Liver (tissue), 9 donors: ENCODE measurements around the gene EPHB2. TPM values are rescaled to one million over a fixed set of nuclear protein-coding genes. Genes with fewer than 3 reads are reported as not detected.

Experiments
- DNase-seq: peaks from one replicate; pipeline ENCODE4 v3.0.0-alpha.2; 2017; ENCODE audit warnings: low spot score
- H3K27ac ChIP-seq, 2 donors: one replicate each; pipeline ENCODE4 v1.7.0; 2013; ENCODE audit warnings: inconsistent platforms in 2 of 2, low read length in 2 of 2, control low read depth in 1 of 2, low read depth in 1 of 2, mild to moderate bottlenecking in 1 of 2
- H3K27me3 ChIP-seq, 4 donors: one replicate each; pipeline versions ENCODE4 v1.6.1 to v1.7.0; 2013; ENCODE audit warnings: low read length in 3 of 4, inconsistent platforms in 1 of 4, mild to moderate bottlenecking in 1 of 4, moderate library complexity in 1 of 4; ENCODE audit not compliant: control insufficient read depth in 4 of 4, insufficient read depth in 4 of 4
- H3K36me3 ChIP-seq, 4 donors: one replicate each; pipeline versions ENCODE4 v1.6.1 to v1.7.0; 2013; ENCODE audit warnings: low read length in 3 of 4, mild to moderate bottlenecking in 3 of 4, low read depth in 1 of 4, moderate library complexity in 1 of 4; ENCODE audit not compliant: control insufficient read depth in 4 of 4, insufficient read depth in 3 of 4
- H3K4me1 ChIP-seq, 4 donors: one replicate each; pipeline versions ENCODE4 v1.6.1 to v1.7.0; 2013; ENCODE audit warnings: low read length in 3 of 4, mild to moderate bottlenecking in 3 of 4, moderate library complexity in 1 of 4; ENCODE audit not compliant: control insufficient read depth in 4 of 4, insufficient read depth in 4 of 4
- H3K4me3 ChIP-seq, 3 donors: one replicate each; pipeline versions ENCODE4 v1.6.1 to v1.7.0; 2013; ENCODE audit warnings: low read length in 3 of 3, control low read depth in 1 of 3, low read depth in 1 of 3, mild to moderate bottlenecking in 1 of 3
- H3K9ac ChIP-seq, 2 donors: one replicate each; pipeline ENCODE4 v1.7.0; 2013; ENCODE audit warnings: low read length in 2 of 2, mild to moderate bottlenecking in 2 of 2, moderate library complexity in 2 of 2, control low read depth in 1 of 2, low read depth in 1 of 2
- H3K9me3 ChIP-seq, 4 donors: one replicate each; pipeline versions ENCODE4 v1.6.1 to v1.7.0; 2013; ENCODE audit warnings: low read length in 3 of 4; ENCODE audit not compliant: control insufficient read depth in 4 of 4
- EGR1 ChIP-seq, 2 donors: IDR thresholded peaks; 2 replicates each; pipeline ENCODE4 v1.6.1; 2016 to 2018; ENCODE audit warnings: antibody characterized with exemption in 2 of 2, low read depth in 2 of 2
- FOXA1 ChIP-seq: IDR thresholded peaks from 2 replicates; pipeline ENCODE4 v1.6.1; 2016; ENCODE audit warnings: antibody characterized with exemption
- FOXA2 ChIP-seq: IDR thresholded peaks from 2 replicates; pipeline ENCODE4 v1.6.1; 2016; ENCODE audit warnings: antibody characterized with exemption
- GABPA ChIP-seq, 2 donors: IDR thresholded peaks in 1 of 2; conservative IDR thresholded peaks in 1 of 2; 2 replicates each; pipeline ENCODE4 v1.6.1; 2016; ENCODE audit warnings: antibody characterized with exemption in 2 of 2, mild to moderate bottlenecking in 1 of 2, moderate library complexity in 1 of 2
- HNF4A ChIP-seq, 2 donors: conservative IDR thresholded peaks; 2 replicates each; pipeline ENCODE4 v1.6.1; 2016; ENCODE audit warnings: antibody characterized with exemption in 2 of 2, mild to moderate bottlenecking in 2 of 2
- HNF4G ChIP-seq: IDR thresholded peaks from 2 replicates; pipeline ENCODE4 v1.6.1; 2016; ENCODE audit warnings: antibody characterized with exemption
- JUND ChIP-seq, 2 donors: IDR thresholded peaks; 2 replicates each; pipeline ENCODE4 v1.6.1; 2016; ENCODE audit warnings: antibody characterized with exemption in 2 of 2
- NR2F2 ChIP-seq: IDR thresholded peaks from 2 replicates; pipeline ENCODE4 v1.6.1; 2016; ENCODE audit warnings: antibody characterized with exemption
- RAD21 ChIP-seq, 2 donors: IDR thresholded peaks; 2 replicates each; pipeline ENCODE4 v1.6.1; 2016; ENCODE audit warnings: antibody characterized with exemption in 2 of 2, mild to moderate bottlenecking in 2 of 2
- RXRA ChIP-seq, 2 donors: IDR thresholded peaks; 2 replicates each; pipeline ENCODE4 v1.6.1; 2017 to 2018; ENCODE audit warnings: antibody characterized with exemption in 2 of 2, mild to moderate bottlenecking in 1 of 2
- SP1 ChIP-seq: IDR thresholded peaks from 2 replicates; pipeline ENCODE4 v1.6.1; 2018; ENCODE audit warnings: antibody characterized with exemption, mild to moderate bottlenecking
- TAF1 ChIP-seq: conservative IDR thresholded peaks from 2 replicates; pipeline ENCODE4 v1.6.1; 2016; ENCODE audit warnings: antibody characterized with exemption, mild to moderate bottlenecking
- YY1 ChIP-seq: IDR thresholded peaks from 2 replicates; pipeline ENCODE4 v1.6.1; 2016; ENCODE audit warnings: antibody characterized with exemption, mild to moderate bottlenecking
- WGBS: extraction: QIAGEN DNeasy Blood & Tissue Kit; methylation state at CpG from one replicate; pipeline ENCODE4 v1.1.7; 2013; 5-methylcytosine and 5-hydroxymethylcytosine counted together
- polyA plus RNA-seq, 2 donors: library from polyadenylated mRNA; stranded (reverse) in 1 of 2; unstranded in 1 of 2; fragments of 200-250 nt in 1 of 2; fragments of >200 nt in 1 of 2; fragmentation: Nextera tagmentation in 1 of 2; extraction: Ambion mirVana in 1 of 2; gene quantifications; one replicate each; pipeline versions ENCODE4 v1.2.1 to v1.2.3, GENCODE V29; 2013 to 2015
- total RNA-seq, 2 donors: library from RNA; depleted of rRNA; stranded (reverse); fragments of >200 nt; gene quantifications; one replicate each; pipeline ENCODE4 v1.2.3, GENCODE V29; 2014
- TF ChIP-seq, protein P1 (sequence below): IDR thresholded peaks from 2 replicates; pipeline ENCODE4 v1.6.1; 2016; ENCODE audit warnings: antibody characterized with exemption, mild to moderate bottlenecking
- TF ChIP-seq, protein P2 (sequence below): fragments of 150-350 bp; IDR thresholded peaks from 2 replicates; pipeline ENCODE4 v1.5.1; 2017; ENCODE audit warnings: improper control_type of control experiment, low read depth, low read length; ENCODE audit not compliant: missing input control
- TF ChIP-seq, protein P3 (sequence below): IDR thresholded peaks from 2 replicates; pipeline ENCODE4 v1.6.1; 2016; ENCODE audit warnings: antibody characterized with exemption
- TF ChIP-seq, protein P4 (sequence below): IDR thresholded peaks from 2 replicates; pipeline ENCODE4 v1.6.1; 2016; ENCODE audit warnings: antibody characterized with exemption
- TF ChIP-seq, protein P5 (sequence below): IDR thresholded peaks from 2 replicates; pipeline ENCODE4 v1.6.1; 2016; ENCODE audit warnings: antibody characterized with exemption
- donor health status: healthy.
- donor health status: healthy.
- donor health status: healthy.
- donor health status: healthy.
- donor health status: healthy.

The EPHB2 gene
- total and polyA plus RNA-seq, 4 donors = 0.07 to 1.0 (median 0.38) TPM

DNA sequence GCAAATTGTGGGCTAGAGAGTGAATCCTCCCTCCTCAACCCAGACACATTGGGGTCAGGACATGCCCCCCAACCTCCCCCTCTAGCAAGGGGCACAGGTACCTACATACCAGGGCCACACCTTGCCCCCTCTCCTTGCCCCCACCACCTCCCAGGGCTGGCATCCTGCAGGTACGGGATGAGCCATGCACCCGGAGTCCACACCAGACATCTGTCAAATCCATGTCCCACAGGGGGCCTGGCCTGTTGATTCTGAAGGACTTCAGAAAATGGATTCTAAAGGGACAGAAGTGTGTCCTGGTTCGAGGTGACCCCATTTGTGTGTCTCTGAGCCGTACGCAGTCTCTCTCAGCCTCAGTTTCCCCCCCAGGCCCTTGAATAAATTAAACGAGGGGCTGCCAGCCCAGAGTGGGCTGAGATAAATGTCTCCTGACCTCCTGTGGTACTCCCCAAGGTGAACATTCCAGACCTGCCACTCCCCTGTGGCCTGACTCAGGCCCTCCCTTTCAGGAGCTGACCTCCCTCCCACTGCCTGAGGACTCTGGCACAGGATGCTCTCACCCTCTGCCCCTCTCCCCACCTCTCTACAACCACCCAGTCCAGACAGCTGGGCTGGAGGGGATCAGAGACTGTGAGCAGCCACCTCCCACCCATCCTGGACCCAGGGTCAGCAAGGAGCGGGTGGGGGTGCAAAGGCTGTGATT is 94.5 kb downstream of the EPHB2 start:
- DNase-seq = no peak
- Histone ChIP-seq H3K27ac (no peak overlapping the region), H3K36me3 (no peaks in the 10 kb centered on the region), H3K27me3 (no peaks in the 10 kb centered on the region), H3K9ac (no peak overlapping the region), H3K4me1 (peaks cover 0 to 2% (median 0%) of the 10 kb centered on the region in 4 donors), H3K4me3 (no peak overlapping the region), H3K9me3 (no peaks in the 10 kb centered on the region)
- TF ChIP-seq, protein P1, sequence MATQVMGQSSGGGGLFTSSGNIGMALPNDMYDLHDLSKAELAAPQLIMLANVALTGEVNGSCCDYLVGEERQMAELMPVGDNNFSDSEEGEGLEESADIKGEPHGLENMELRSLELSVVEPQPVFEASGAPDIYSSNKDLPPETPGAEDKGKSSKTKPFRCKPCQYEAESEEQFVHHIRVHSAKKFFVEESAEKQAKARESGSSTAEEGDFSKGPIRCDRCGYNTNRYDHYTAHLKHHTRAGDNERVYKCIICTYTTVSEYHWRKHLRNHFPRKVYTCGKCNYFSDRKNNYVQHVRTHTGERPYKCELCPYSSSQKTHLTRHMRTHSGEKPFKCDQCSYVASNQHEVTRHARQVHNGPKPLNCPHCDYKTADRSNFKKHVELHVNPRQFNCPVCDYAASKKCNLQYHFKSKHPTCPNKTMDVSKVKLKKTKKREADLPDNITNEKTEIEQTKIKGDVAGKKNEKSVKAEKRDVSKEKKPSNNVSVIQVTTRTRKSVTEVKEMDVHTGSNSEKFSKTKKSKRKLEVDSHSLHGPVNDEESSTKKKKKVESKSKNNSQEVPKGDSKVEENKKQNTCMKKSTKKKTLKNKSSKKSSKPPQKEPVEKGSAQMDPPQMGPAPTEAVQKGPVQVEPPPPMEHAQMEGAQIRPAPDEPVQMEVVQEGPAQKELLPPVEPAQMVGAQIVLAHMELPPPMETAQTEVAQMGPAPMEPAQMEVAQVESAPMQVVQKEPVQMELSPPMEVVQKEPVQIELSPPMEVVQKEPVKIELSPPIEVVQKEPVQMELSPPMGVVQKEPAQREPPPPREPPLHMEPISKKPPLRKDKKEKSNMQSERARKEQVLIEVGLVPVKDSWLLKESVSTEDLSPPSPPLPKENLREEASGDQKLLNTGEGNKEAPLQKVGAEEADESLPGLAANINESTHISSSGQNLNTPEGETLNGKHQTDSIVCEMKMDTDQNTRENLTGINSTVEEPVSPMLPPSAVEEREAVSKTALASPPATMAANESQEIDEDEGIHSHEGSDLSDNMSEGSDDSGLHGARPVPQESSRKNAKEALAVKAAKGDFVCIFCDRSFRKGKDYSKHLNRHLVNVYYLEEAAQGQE = no peak
- TF ChIP-seq GABPA (IDR thresholded peaks at IDR 0.05 in 1 of 2, conservative IDR thresholded peaks at IDR 0.05 in 1 of 2) (no peak), NR2F2 (no peak)
- TF ChIP-seq, protein P2, sequence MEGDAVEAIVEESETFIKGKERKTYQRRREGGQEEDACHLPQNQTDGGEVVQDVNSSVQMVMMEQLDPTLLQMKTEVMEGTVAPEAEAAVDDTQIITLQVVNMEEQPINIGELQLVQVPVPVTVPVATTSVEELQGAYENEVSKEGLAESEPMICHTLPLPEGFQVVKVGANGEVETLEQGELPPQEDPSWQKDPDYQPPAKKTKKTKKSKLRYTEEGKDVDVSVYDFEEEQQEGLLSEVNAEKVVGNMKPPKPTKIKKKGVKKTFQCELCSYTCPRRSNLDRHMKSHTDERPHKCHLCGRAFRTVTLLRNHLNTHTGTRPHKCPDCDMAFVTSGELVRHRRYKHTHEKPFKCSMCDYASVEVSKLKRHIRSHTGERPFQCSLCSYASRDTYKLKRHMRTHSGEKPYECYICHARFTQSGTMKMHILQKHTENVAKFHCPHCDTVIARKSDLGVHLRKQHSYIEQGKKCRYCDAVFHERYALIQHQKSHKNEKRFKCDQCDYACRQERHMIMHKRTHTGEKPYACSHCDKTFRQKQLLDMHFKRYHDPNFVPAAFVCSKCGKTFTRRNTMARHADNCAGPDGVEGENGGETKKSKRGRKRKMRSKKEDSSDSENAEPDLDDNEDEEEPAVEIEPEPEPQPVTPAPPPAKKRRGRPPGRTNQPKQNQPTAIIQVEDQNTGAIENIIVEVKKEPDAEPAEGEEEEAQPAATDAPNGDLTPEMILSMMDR = no peak
- 83% methylated on average over 7 of the region's 7 CpGs for WGBS

DNA sequence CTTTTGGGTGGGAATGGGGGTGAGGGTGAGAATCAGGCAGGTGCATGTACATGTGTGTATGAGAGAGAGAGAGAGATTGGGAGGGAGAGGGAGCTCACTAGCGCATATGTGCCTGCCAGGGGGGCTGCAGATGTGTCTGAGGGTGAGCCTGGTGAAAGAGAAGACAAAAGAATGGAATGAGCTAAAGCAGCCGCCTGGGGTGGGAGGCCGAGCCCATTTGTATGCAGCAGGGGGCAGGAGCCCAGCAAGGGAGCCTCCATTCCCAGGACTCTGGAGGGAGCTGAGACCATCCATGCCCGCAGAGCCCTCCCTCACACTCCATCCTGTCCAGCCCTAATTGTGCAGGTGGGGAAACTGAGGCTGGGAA is 95.0 kb downstream of the EPHB2 start:
- peaks cover 0 to 2% (median 0%) of the 10 kb centered on the region in 4 donors for H3K4me1 ChIP-seq
- H3K27me3 ChIP-seq = no peaks in the 10 kb centered on the region
- no peak for DNase-seq
- H3K4me3 ChIP-seq = no peak overlapping the region
- H3K36me3 ChIP-seq = no peaks in the 10 kb centered on the region
- H3K9ac ChIP-seq = no peak overlapping the region
- WGBS = 86% methylated on average over 4 of the region's 4 CpGs
- no peaks in the 10 kb centered on the region for H3K9me3 ChIP-seq
- TF ChIP-seq NR2F2 (no peak), RAD21 (IDR thresholded peaks at IDR 0.05) (no peak), JUND (IDR thresholded peaks at IDR 0.05) (no peak), GABPA (IDR thresholded peaks at IDR 0.05 in 1 of 2, conservative IDR thresholded peaks at IDR 0.05 in 1 of 2) (no peak), FOXA2 (no peak), EGR1 (IDR thresholded peaks at IDR 0.05; ENCODE audit: low read depth in 2 of 2) (no peak), YY1 (no peak), HNF4A (conservative IDR thresholded peaks at IDR 0.05) (no peak), FOXA1 (no peak), SP1 (no peak), RXRA (IDR thresholded peaks at IDR 0.05) (no peak), TAF1 (no peak), HNF4G (no peak)
- TF ChIP-seq, protein P1 = no peak
- TF ChIP-seq, protein P3, sequence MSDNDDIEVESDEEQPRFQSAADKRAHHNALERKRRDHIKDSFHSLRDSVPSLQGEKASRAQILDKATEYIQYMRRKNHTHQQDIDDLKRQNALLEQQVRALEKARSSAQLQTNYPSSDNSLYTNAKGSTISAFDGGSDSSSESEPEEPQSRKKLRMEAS = no peak
- TF ChIP-seq, protein P4, sequence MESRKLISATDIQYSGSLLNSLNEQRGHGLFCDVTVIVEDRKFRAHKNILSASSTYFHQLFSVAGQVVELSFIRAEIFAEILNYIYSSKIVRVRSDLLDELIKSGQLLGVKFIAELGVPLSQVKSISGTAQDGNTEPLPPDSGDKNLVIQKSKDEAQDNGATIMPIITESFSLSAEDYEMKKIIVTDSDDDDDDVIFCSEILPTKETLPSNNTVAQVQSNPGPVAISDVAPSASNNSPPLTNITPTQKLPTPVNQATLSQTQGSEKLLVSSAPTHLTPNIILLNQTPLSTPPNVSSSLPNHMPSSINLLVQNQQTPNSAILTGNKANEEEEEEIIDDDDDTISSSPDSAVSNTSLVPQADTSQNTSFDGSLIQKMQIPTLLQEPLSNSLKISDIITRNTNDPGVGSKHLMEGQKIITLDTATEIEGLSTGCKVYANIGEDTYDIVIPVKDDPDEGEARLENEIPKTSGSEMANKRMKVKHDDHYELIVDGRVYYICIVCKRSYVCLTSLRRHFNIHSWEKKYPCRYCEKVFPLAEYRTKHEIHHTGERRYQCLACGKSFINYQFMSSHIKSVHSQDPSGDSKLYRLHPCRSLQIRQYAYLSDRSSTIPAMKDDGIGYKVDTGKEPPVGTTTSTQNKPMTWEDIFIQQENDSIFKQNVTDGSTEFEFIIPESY = no peak
- TF ChIP-seq, protein P5, sequence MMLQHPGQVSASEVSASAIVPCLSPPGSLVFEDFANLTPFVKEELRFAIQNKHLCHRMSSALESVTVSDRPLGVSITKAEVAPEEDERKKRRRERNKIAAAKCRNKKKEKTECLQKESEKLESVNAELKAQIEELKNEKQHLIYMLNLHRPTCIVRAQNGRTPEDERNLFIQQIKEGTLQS = no peak
- TF ChIP-seq, protein P2 = no peak
- no peak overlapping the region for H3K27ac ChIP-seq
